ENCODE results near the gene SOD3. TPM values are rescaled to one million over a fixed set of nuclear protein-coding genes. Genes with fewer than 3 reads are reported as not detected.

The SOD3 gene
- total and polyA plus RNA-seq, 4 experiments from 2014 or later, result not detected

GRCh38 chr4:24809815-24810405, 14.5 kb downstream of the SOD3 start:
- H3K27me3 ChIP-seq (ENCODE audit: insufficient read depth, low read length), result no peaks in the 10 kb centered on the region
- Mint-ChIP-seq H3K4me3 (no peak overlapping the region), H3K4me1 (no peaks in the 10 kb centered on the region), H3K27me3 (peaks cover under 1 to 5% of the 10 kb centered on the region in 2 donors), H3K9me3 (peaks cover 0 to 2% (median 0%) of the 10 kb centered on the region in 8 donors), H3K36me3 (no peaks in the 10 kb centered on the region), H3K27ac (peak overlapping the region in 1 of 7 donors; percentile 31)
- no peaks in the 10 kb centered on the region for H3K36me3 ChIP-seq (ENCODE audit: insufficient read depth, low read length)
- ChIA-PET POLR2A (ENCODE audit: partially characterized antibody) (no interaction called here), CTCF (ENCODE audit: partially characterized antibody) (no interaction called here)
- no peaks in the 10 kb centered on the region for H3K9me3 ChIP-seq (ENCODE audit: control insufficient read depth in 1 of 2, low read length in 2 of 2)
- DNase-seq, result no peak
- H3K27ac ChIP-seq (ENCODE audit: low read depth, low read length), result no peak overlapping the region
- H3K4me3 ChIP-seq (ENCODE audit: low read length in 2 of 2), result no peak overlapping the region
- intact Hi-C loops (cut with micrococcal nuclease), result no loop called here
- no peaks in the 10 kb centered on the region for H3K4me1 ChIP-seq (ENCODE audit: insufficient read depth, low read length)

GRCh38 chr4:24810871-24811631, 15.7 kb downstream of the SOD3 start:
- intact Hi-C loops (cut with micrococcal nuclease), result no loop called here
- Histone ChIP-seq H3K4me1 (ENCODE audit: insufficient read depth, low read length) (no peaks in the 10 kb centered on the region), H3K36me3 (ENCODE audit: insufficient read depth, low read length) (no peaks in the 10 kb centered on the region), H3K27ac (ENCODE audit: low read depth, low read length) (no peak overlapping the region), H3K4me3 (ENCODE audit: low read length in 2 of 2) (no peak overlapping the region), H3K9me3 (ENCODE audit: control insufficient read depth in 1 of 2, low read length in 2 of 2) (no peaks in the 10 kb centered on the region), H3K27me3 (ENCODE audit: insufficient read depth, low read length) (no peaks in the 10 kb centered on the region)
- Mint-ChIP-seq H3K27ac (no peak overlapping the region), H3K4me1 (no peaks in the 10 kb centered on the region), H3K36me3 (no peaks in the 10 kb centered on the region), H3K27me3 (peaks cover 0 to 5% of the 10 kb centered on the region in 2 donors), H3K4me3 (no peak overlapping the region), H3K9me3 (peaks cover 0 to 2% (median 0%) of the 10 kb centered on the region in 8 donors)
- ChIA-PET POLR2A (ENCODE audit: partially characterized antibody) (no interaction called here), CTCF (ENCODE audit: partially characterized antibody) (no interaction called here)
- no peak for DNase-seq

DNA sequence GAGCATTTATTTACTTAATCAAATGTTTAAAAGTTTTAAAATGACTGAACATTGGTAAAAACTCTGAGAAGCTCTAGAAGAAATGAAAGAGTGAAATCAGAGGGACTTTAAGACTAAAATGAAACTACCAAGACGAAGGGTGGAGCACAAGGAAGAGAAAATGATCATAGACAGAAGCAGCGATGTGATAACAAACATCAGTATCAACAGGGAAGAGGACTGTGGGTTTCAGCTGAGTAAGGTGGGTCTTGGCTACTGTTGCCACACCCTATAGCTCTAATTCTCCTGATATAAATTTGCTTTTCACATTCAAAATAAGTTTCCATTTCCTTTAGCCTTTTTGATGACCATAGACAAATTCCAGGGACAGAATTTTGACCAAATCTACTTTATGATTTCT, 18.4 kb downstream of the SOD3 start:
- H3K27ac Mint-ChIP-seq, result no peak overlapping the region
- H3K9me3 Mint-ChIP-seq, result peaks cover 0 to 2% (median 0%) of the 10 kb centered on the region in 8 donors
- no peaks in the 10 kb centered on the region for H3K36me3 Mint-ChIP-seq
- Histone ChIP-seq H3K4me1 (ENCODE audit: insufficient read depth, low read length) (no peaks in the 10 kb centered on the region), H3K27ac (ENCODE audit: low read depth, low read length) (no peak overlapping the region), H3K9me3 (ENCODE audit: control insufficient read depth in 1 of 2, low read length in 2 of 2) (no peaks in the 10 kb centered on the region), H3K36me3 (ENCODE audit: insufficient read depth, low read length) (no peaks in the 10 kb centered on the region), H3K27me3 (ENCODE audit: insufficient read depth, low read length) (no peaks in the 10 kb centered on the region), H3K4me3 (ENCODE audit: low read length in 2 of 2) (no peak overlapping the region)
- no peaks in the 10 kb centered on the region for H3K4me1 Mint-ChIP-seq
- CTCF ChIA-PET (ENCODE audit: partially characterized antibody), result no interaction called here
- H3K4me3 Mint-ChIP-seq, result no peak overlapping the region
- POLR2A ChIA-PET (ENCODE audit: partially characterized antibody), result no interaction called here
- peaks cover 0 to 3% of the 10 kb centered on the region in 2 donors for H3K27me3 Mint-ChIP-seq
- intact Hi-C loops (cut with micrococcal nuclease), result no loop called here
- DNase-seq, result no peak

DNA sequence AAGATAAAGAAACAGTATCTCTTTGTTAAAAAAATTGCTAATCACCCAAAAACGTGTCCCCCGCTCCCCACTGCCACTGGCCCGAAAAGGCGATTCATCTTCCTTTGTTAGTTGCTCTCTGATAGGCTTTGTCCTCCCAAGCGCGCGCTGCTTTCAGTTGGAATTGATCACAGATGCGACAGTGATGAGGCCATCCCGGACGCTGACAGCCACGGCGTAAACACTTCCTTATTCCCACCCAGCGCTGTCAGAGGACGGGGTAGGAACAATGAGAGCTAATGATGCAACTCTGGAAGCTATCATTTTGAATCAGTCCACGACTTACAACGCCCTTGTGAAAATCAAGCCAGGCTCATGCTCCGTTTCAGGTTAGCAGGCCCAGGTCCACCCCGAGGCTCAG, 21.4 kb downstream of the SOD3 start:
- H3K4me1 ChIP-seq (ENCODE audit: insufficient read depth, low read length), result no peaks in the 10 kb centered on the region
- H3K9me3 ChIP-seq (ENCODE audit: control insufficient read depth in 1 of 2, low read length in 2 of 2), result no peaks in the 10 kb centered on the region
- Mint-ChIP-seq H3K4me3 (no peak overlapping the region), H3K9me3 (peaks cover 0 to 3% (median 0%) of the 10 kb centered on the region in 8 donors), H3K36me3 (no peaks in the 10 kb centered on the region), H3K4me1 (no peaks in the 10 kb centered on the region), H3K27me3 (peaks cover 0 to 3% of the 10 kb centered on the region in 2 donors), H3K27ac (no peak overlapping the region)
- ChIA-PET POLR2A (ENCODE audit: partially characterized antibody) (no interaction called here), CTCF (ENCODE audit: partially characterized antibody) (no interaction called here)
- no peak overlapping the region for H3K27ac ChIP-seq (ENCODE audit: low read depth, low read length)
- no peak for DNase-seq
- intact Hi-C loops (cut with micrococcal nuclease), result no loop called here
- H3K4me3 ChIP-seq (ENCODE audit: low read length in 2 of 2), result no peak overlapping the region
- no peaks in the 10 kb centered on the region for H3K36me3 ChIP-seq (ENCODE audit: insufficient read depth, low read length)
- H3K27me3 ChIP-seq (ENCODE audit: insufficient read depth, low read length), result no peaks in the 10 kb centered on the region

DNA sequence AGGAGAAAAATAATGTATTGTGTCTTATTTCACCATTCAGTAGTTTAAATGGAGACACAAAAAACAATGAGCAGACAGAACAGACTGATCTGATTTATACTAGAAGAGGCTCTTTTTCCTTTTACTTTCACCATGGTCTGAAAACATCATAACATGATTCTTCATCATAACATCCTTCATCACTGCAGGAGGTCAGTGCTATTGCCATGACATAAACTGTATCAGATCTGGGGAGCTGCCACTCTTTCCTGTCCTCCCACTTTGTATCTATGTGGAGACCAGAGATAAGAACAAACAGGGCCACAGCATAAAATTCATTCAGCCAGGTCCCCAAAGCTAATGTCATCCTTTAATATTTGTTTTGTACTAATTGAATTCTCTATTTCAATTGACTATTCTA, 25.2 kb downstream of the SOD3 start:
- Mint-ChIP-seq H3K4me3 (no peak overlapping the region), H3K27me3 (no peaks in the 10 kb centered on the region)

DNA sequence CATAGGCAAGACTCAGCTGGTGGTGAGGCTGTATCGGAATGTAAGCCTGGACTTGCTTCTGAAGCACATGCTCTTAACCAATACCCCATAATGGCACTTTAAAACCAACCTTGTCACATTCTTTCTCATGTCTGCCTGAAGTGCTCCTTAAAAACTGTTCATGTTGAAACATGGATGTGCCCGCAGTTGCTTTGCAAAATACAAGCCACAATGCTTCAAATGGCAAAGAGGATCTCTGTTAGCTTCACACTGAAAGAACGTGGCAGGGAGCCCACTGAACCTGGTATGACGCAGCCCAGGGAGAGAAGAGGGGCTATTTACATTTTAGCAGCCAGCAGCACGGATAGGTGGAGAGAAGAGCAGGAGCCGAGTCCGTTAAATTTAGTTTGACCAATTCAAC, 29.3 kb downstream of the SOD3 start:
- intact Hi-C loops (cut with micrococcal nuclease), result no loop called here
- H3K36me3 ChIP-seq (ENCODE audit: insufficient read depth, low read length), result no peaks in the 10 kb centered on the region
- Mint-ChIP-seq H3K9me3 (peaks cover 0 to 3% (median 2%) of the 10 kb centered on the region in 8 donors), H3K27me3 (peaks cover 0 to 5% of the 10 kb centered on the region in 2 donors), H3K4me3 (no peak overlapping the region), H3K27ac (no peak overlapping the region), H3K4me1 (no peaks in the 10 kb centered on the region), H3K36me3 (no peaks in the 10 kb centered on the region)
- POLR2A ChIA-PET (ENCODE audit: partially characterized antibody), result no interaction called here
- no peak overlapping the region for H3K4me3 ChIP-seq (ENCODE audit: low read length in 2 of 2)
- H3K27me3 ChIP-seq (ENCODE audit: insufficient read depth, low read length), result no peaks in the 10 kb centered on the region
- CTCF ChIA-PET (ENCODE audit: partially characterized antibody), result no interaction called here
- no peaks in the 10 kb centered on the region for H3K9me3 ChIP-seq (ENCODE audit: control insufficient read depth in 1 of 2, low read length in 2 of 2)
- H3K4me1 ChIP-seq (ENCODE audit: insufficient read depth, low read length), result no peaks in the 10 kb centered on the region
- no peak for DNase-seq
- no peak overlapping the region for H3K27ac ChIP-seq (ENCODE audit: low read depth, low read length)

More for the DNA sequence above, 25.2 kb downstream of the SOD3 start:
- CTCF ChIA-PET (ENCODE audit: partially characterized antibody), result no interaction called here
- H3K27me3 ChIP-seq (ENCODE audit: insufficient read depth, low read length), result no peaks in the 10 kb centered on the region
- no peak overlapping the region for H3K27ac ChIP-seq (ENCODE audit: low read depth, low read length)
- no peaks in the 10 kb centered on the region for H3K36me3 ChIP-seq (ENCODE audit: insufficient read depth, low read length)
- no peak for DNase-seq
- POLR2A ChIA-PET (ENCODE audit: partially characterized antibody), result no interaction called here
- H3K4me1 ChIP-seq (ENCODE audit: insufficient read depth, low read length), result no peaks in the 10 kb centered on the region
- intact Hi-C loops (cut with micrococcal nuclease), result no loop called here
- no peak overlapping the region for H3K4me3 ChIP-seq (ENCODE audit: low read length in 2 of 2)
- Mint-ChIP-seq H3K9me3 (peaks cover 0 to 3% (median 0%) of the 10 kb centered on the region in 8 donors), H3K27ac (no peak overlapping the region), H3K36me3 (no peaks in the 10 kb centered on the region), H3K4me1 (no peaks in the 10 kb centered on the region)
- no peaks in the 10 kb centered on the region for H3K9me3 ChIP-seq (ENCODE audit: control insufficient read depth in 1 of 2, low read length in 2 of 2)

DNA sequence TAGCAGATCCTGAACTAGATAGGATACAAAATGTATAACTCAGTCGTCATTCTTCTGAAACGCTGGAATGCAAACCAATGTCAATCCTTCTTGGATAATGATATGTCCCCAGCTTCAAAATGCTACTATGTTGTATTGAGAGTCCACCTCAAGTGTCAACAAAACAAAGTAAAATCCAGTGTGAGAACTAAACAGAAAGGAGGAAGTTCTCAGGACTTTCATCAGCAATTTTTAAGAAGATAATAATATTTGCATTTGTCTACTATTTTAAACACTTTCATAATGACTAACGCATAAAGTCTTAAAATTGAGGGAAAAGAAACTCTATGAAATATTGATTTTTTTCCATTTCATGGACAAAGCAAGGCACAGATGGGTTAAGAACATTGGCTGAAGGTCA, 36.3 kb downstream of the SOD3 start:
- intact Hi-C loops (cut with micrococcal nuclease), result no loop called here
- H3K4me1 ChIP-seq (ENCODE audit: insufficient read depth, low read length), result no peaks in the 10 kb centered on the region
- no peak for DNase-seq
- Mint-ChIP-seq H3K4me3 (no peak overlapping the region), H3K27ac (no peak overlapping the region), H3K9me3 (peaks cover 0 to 3% (median 0%) of the 10 kb centered on the region in 8 donors), H3K27me3 (peaks cover 0 to 6% of the 10 kb centered on the region in 2 donors), H3K36me3 (no peaks in the 10 kb centered on the region), H3K4me1 (no peaks in the 10 kb centered on the region)
- no peak overlapping the region for H3K4me3 ChIP-seq (ENCODE audit: low read length in 2 of 2)
- no peaks in the 10 kb centered on the region for H3K27me3 ChIP-seq (ENCODE audit: insufficient read depth, low read length)
- H3K27ac ChIP-seq (ENCODE audit: low read depth, low read length), result no peak overlapping the region
- H3K36me3 ChIP-seq (ENCODE audit: insufficient read depth, low read length), result no peaks in the 10 kb centered on the region
- no peaks in the 10 kb centered on the region for H3K9me3 ChIP-seq (ENCODE audit: control insufficient read depth in 1 of 2, low read length in 2 of 2)
- POLR2A ChIA-PET (ENCODE audit: partially characterized antibody), result no interaction called here
- CTCF ChIA-PET (ENCODE audit: partially characterized antibody), result no interaction called here
